Activated CD8-positive, alpha-beta memory T cell treated with anti-CD3 and anti-CD28 coated beads, Interleukin-2, amount 50 U/mL, for 1 hour (primary cell): ENCODE measurements around the gene MRPS2.
"Not testable (repeated sequence)": the region's sequence is repeated elsewhere in the genome, so short reads cannot be mapped to it uniquely, and the experiment has no call there.

ENCODE experiments used
- DNase-seq: peaks from one replicate; pipeline ENCODE4 v3.0.0-alpha.2; 2020; ENCODE audit errors: extremely low read depth

MRPS2 gene

GRCh38 chr9:135500525-135501260 lies at the start of gene MRPS2:
Gene MRPS2, plus strand, starts transcription at chr9:135500682. Its CDS starts 29 bp downstream, at chr9:135500711.
- peak; percentile 30 for DNase-seq

GRCh38 chr9:135450956-135451355 lies 49.5 kb upstream of the MRPS2 start:
- no peak for DNase-seq

- not testable (repeated sequence) for DNase-seq
These were observed 48.6 kb upstream of the MRPS2 start for GRCh38 chr9:135451909-135452308.

GRCh38 chr9:135454737-135455136 lies 45.7 kb upstream of the MRPS2 start:
- no peak for DNase-seq

GRCh38 chr9:135455401-135456030 lies 45.0 kb upstream of the MRPS2 start:
- no peak for DNase-seq

- no peak for DNase-seq
These were observed 43.9 kb upstream of the MRPS2 start for GRCh38 chr9:135456436-135457104.

- DNase-seq, result not testable (repeated sequence)
These were observed 42.0 kb upstream of the MRPS2 start for GRCh38 chr9:135458478-135458877.

GRCh38 chr9:135461936-135462335 lies 38.5 kb upstream of the MRPS2 start:
- DNase-seq, result no peak

- DNase-seq, result no peak
These were observed 37.3 kb upstream of the MRPS2 start for GRCh38 chr9:135463140-135463539.

- no peak for DNase-seq
These were observed 36.3 kb upstream of the MRPS2 start for GRCh38 chr9:135464181-135464580.

GRCh38 chr9:135468854-135469521 lies 31.5 kb upstream of the MRPS2 start:
- no peak for DNase-seq

GRCh38 chr9:135471791-135472640 lies 28.5 kb upstream of the MRPS2 start:
- no peak for DNase-seq

GRCh38 chr9:135473972-135474543 lies 26.4 kb upstream of the MRPS2 start:
- no peak for DNase-seq

GRCh38 chr9:135474915-135475314 lies 25.6 kb upstream of the MRPS2 start:
- DNase-seq, result no peak

- DNase-seq, result no peak
These were observed 23.7 kb upstream of the MRPS2 start for GRCh38 chr9:135476561-135477355.

GRCh38 chr9:135478191-135478590 lies 22.3 kb upstream of the MRPS2 start:
- DNase-seq, result no peak

GRCh38 chr9:135478829-135479468 lies 21.5 kb upstream of the MRPS2 start:
- DNase-seq, result no peak

GRCh38 chr9:135479469-135480052 lies 20.9 kb upstream of the MRPS2 start, which contains the start of gene PPP1R26:
Gene PPP1R26, plus strand, starts transcription at chr9:135479782. Its CDS starts 4,729 bp downstream, at chr9:135484511.
- no peak for DNase-seq
